Neural cell (in vitro differentiated cells): Measurements from ENCODE around the gene PAFAH2.

ENCODE experiments used
- EP300 ChIP-seq: fragments of 450-650 bp; conservative IDR thresholded peaks from 2 replicates; pipeline ENCODE4 v1.6.1; 2014; ENCODE audit warnings: antibody characterized with exemption, mild to moderate bottlenecking, moderate library complexity; ENCODE audit not compliant: poor library complexity, severe bottlenecking
- EZH2 ChIP-seq: fragments of 200-600, 300-800 bp; shearing (Covaris generic), sonication (generic); IDR thresholded peaks from 2 replicates; pipeline ENCODE4 v1.6.1; 2014; ENCODE audit warnings: antibody characterized with exemption, low read length, borderline replicate concordance, mild to moderate bottlenecking; ENCODE audit not compliant: insufficient read depth, poor library complexity, severe bottlenecking
- POLR2AphosphoS5 ChIP-seq: IDR thresholded peaks from 2 replicates; pipeline ENCODE4 v1.6.1; 2012
- TF ChIP-seq, protein P1 (sequence below): fragments of 450-650 bp; IDR thresholded peaks from 2 replicates; pipeline ENCODE4 v1.5.1; 2014; ENCODE audit warnings: antibody characterized with exemption, mild to moderate bottlenecking, moderate library complexity; ENCODE audit not compliant: poor library complexity, severe bottlenecking
- TF ChIP-seq, protein P2 (sequence below): IDR thresholded peaks from 2 replicates; pipeline ENCODE4 v1.6.1; 2012; ENCODE audit warnings: borderline replicate concordance

DNA sequence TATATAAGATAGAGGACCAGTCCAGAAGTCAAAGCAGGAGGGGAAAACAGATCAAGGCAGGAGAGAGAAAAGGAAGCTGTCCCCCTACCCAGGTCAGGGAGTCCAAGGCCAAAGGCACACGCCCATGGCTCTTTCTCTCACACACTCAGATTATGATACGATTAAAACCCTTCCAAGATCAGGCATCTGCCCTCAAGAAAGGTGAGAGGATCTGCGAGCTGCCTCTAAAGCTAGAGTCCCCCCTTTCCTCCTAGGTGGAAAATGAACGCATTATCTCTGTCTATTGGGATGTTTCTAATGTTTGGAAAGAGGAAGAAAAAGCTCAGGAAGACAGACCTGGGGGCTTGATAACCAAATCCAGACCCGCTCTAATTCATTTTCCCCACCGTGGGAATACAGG lies 7.6 kb downstream of the PAFAH2 start:
- TF ChIP-seq POLR2AphosphoS5 (no peak), EP300 (no peak), EZH2 (no peak)
- TF ChIP-seq, protein P1, sequence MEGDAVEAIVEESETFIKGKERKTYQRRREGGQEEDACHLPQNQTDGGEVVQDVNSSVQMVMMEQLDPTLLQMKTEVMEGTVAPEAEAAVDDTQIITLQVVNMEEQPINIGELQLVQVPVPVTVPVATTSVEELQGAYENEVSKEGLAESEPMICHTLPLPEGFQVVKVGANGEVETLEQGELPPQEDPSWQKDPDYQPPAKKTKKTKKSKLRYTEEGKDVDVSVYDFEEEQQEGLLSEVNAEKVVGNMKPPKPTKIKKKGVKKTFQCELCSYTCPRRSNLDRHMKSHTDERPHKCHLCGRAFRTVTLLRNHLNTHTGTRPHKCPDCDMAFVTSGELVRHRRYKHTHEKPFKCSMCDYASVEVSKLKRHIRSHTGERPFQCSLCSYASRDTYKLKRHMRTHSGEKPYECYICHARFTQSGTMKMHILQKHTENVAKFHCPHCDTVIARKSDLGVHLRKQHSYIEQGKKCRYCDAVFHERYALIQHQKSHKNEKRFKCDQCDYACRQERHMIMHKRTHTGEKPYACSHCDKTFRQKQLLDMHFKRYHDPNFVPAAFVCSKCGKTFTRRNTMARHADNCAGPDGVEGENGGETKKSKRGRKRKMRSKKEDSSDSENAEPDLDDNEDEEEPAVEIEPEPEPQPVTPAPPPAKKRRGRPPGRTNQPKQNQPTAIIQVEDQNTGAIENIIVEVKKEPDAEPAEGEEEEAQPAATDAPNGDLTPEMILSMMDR = no peak
- TF ChIP-seq, protein P2, sequence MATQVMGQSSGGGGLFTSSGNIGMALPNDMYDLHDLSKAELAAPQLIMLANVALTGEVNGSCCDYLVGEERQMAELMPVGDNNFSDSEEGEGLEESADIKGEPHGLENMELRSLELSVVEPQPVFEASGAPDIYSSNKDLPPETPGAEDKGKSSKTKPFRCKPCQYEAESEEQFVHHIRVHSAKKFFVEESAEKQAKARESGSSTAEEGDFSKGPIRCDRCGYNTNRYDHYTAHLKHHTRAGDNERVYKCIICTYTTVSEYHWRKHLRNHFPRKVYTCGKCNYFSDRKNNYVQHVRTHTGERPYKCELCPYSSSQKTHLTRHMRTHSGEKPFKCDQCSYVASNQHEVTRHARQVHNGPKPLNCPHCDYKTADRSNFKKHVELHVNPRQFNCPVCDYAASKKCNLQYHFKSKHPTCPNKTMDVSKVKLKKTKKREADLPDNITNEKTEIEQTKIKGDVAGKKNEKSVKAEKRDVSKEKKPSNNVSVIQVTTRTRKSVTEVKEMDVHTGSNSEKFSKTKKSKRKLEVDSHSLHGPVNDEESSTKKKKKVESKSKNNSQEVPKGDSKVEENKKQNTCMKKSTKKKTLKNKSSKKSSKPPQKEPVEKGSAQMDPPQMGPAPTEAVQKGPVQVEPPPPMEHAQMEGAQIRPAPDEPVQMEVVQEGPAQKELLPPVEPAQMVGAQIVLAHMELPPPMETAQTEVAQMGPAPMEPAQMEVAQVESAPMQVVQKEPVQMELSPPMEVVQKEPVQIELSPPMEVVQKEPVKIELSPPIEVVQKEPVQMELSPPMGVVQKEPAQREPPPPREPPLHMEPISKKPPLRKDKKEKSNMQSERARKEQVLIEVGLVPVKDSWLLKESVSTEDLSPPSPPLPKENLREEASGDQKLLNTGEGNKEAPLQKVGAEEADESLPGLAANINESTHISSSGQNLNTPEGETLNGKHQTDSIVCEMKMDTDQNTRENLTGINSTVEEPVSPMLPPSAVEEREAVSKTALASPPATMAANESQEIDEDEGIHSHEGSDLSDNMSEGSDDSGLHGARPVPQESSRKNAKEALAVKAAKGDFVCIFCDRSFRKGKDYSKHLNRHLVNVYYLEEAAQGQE = no peak
